CD4-positive, alpha-beta memory T cell (primary cell): ENCODE measurements around the gene BMP2K. TPM values are rescaled to one million over a fixed set of nuclear protein-coding genes. Genes with fewer than 3 reads are reported as not detected.

Source experiments
- CTCF ChIA-PET: fragments of 350-600 bp; sonication (Branson Sonifier 250); formaldehyde crosslinking; loops from one replicate; lab custom pipeline; 2021; ENCODE audit warnings: inconsistent platforms; ENCODE audit not compliant: partially characterized antibody; lab: Charles Lee
- POLR2A ChIA-PET: fragments of 350-600 bp; sonication (Branson Sonifier 250); formaldehyde crosslinking; loops from one replicate; lab custom pipeline; 2021; ENCODE audit not compliant: partially characterized antibody; lab: Charles Lee
- DNase-seq, 5 donors: peaks; one replicate each; pipeline versions ENCODE4 v3.0.0 to v3.0.0-alpha.2; 2020 to 2022; ENCODE audit warnings: mixed read lengths in 1 of 5
- H3K27ac ChIP-seq: one replicate; pipeline ENCODE4 v1.7.0; 2013; ENCODE audit warnings: low read depth, low read length
- H3K27me3 ChIP-seq: 2 replicates; pipeline ENCODE4 v1.7.0; 2013; ENCODE audit warnings: mild to moderate bottlenecking, low read length, moderate library complexity; ENCODE audit not compliant: insufficient read depth
- H3K36me3 ChIP-seq: 2 replicates; pipeline ENCODE4 v1.7.0; 2013; ENCODE audit warnings: mild to moderate bottlenecking, low read length, moderate library complexity; ENCODE audit not compliant: insufficient read depth
- H3K4me1 ChIP-seq: 2 replicates; pipeline ENCODE4 v1.7.0; 2013; ENCODE audit warnings: mild to moderate bottlenecking, low read length, moderate library complexity; ENCODE audit not compliant: insufficient read depth
- H3K4me3 ChIP-seq, 2 donors: one replicate each; pipeline ENCODE4 v1.7.0; 2013; ENCODE audit warnings: low read length in 2 of 2, mild to moderate bottlenecking in 1 of 2
- H3K9me3 ChIP-seq, 2 donors: one replicate each; pipeline ENCODE4 v1.7.0; 2013; ENCODE audit warnings: low read length in 2 of 2, control low read depth in 1 of 2; ENCODE audit not compliant: control insufficient read depth in 1 of 2
- H3K27ac Mint-ChIP-seq, 7 donors: one replicate each; pipeline ENCODE4 v1.8.0; 2020 to 2021; ENCODE audit warnings: mixed read lengths in 7 of 7, mild to moderate bottlenecking in 6 of 7, inconsistent platforms in 3 of 7, moderate library complexity in 3 of 7
- H3K27me3 Mint-ChIP-seq, 2 donors: one replicate each; pipeline ENCODE4 v1.8.0; 2020 to 2021; ENCODE audit warnings: mixed read lengths in 2 of 2
- H3K36me3 Mint-ChIP-seq, 2 donors: one replicate each; pipeline ENCODE4 v1.8.0; 2020 to 2021; ENCODE audit warnings: mixed read lengths in 2 of 2, inconsistent platforms in 1 of 2, mild to moderate bottlenecking in 1 of 2
- H3K4me1 Mint-ChIP-seq, 4 donors: one replicate each; pipeline ENCODE4 v1.8.0; 2020 to 2021; ENCODE audit warnings: mixed read lengths in 4 of 4, mild to moderate bottlenecking in 1 of 4
- H3K4me3 Mint-ChIP-seq, 8 donors: one replicate each; pipeline ENCODE4 v1.8.0; 2020 to 2021; ENCODE audit warnings: mixed read lengths in 8 of 8, mild to moderate bottlenecking in 7 of 8, moderate library complexity in 6 of 8, inconsistent platforms in 3 of 8
- H3K9me3 Mint-ChIP-seq, 8 donors: one replicate each; pipeline ENCODE4 v1.8.0; 2020 to 2021; ENCODE audit warnings: mixed read lengths in 8 of 8, mild to moderate bottlenecking in 5 of 8, inconsistent platforms in 3 of 8, moderate library complexity in 1 of 8
- intact Hi-C: fragments of 100-400 bp; cut with micrococcal nuclease; formaldehyde crosslinking; loops from one replicate; pipeline ENCODE4 v1.15.1; 2023
- polyA plus RNA-seq, 2 donors: library from polyadenylated mRNA; unstranded; fragments of 300-500 nt; fragmentation: Illumina TruSeq; gene quantifications; one replicate each; pipeline ENCODE4 v1.2.3, GENCODE V29; 2021
- total RNA-seq, 2 experiments: library from RNA; stranded (reverse); gene quantifications; one replicate each; pipeline ENCODE4 v1.2.3, GENCODE V29; 2021

The BMP2K gene
- total RNA-seq (1 to 10 TPM; 9.6 to 9.9 TPM), polyA plus RNA-seq (1 to 10 TPM; 1.8 to 2.0 TPM)

DNA sequence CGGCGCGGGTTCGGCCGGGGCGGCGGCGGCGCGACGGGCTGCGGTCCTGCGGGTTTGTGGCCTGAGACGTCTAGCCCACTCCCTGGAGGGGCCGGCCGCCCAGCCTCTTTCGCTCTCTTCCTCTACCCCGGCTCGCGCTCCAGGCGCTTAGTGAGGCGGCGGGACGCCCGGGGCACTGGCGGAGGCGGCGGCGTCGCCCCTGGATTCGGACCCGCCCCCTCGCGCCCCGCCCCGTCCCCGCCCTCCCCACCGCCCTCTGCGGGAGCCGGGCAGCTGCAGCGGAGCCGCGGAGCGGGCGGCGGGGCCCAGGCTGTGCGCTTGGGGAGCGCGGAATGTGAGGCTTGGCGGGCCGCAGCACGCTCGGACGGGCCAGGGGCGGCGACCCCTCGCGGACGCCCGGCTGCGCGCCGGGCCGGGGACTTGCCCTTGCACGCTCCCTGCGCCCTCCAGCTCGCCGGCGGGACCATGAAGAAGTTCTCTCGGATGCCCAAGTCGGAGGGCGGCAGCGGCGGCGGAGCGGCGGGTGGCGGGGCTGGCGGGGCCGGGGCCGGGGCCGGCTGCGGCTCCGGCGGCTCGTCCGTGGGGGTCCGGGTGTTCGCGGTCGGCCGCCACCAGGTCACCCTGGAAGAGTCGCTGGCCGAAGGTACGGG, at the start of gene BMP2K:
Gene BMP2K (plus strand): TSS at position 272 of the 650 bp plus-strand sequence. CDS start 194 bp downstream, at position 466.
- intact Hi-C loops: loop anchor here (5.0 to 10.0 kb wide), 7 partner anchors 71 to 1701 kb away; partner anchors contain the start of genes CCNG2, CCNI and MRPL1
- peak within 1 kb of the TSS; percentile 77 for H3K27ac ChIP-seq
- DNase-seq: peak; percentile 77 to 87 (median 84)
- H3K36me3 Mint-ChIP-seq: peaks cover 0 to 11% of the 10 kb centered on the region in 2 donors
- H3K4me3 Mint-ChIP-seq: peak within 1 kb of the TSS; percentile 93 to 97 (median 96)
- peaks cover 13% of the 10 kb centered on the region for H3K4me1 ChIP-seq
- H3K9me3 ChIP-seq: no peaks in the 10 kb centered on the region
- H3K4me3 ChIP-seq: peak within 1 kb of the TSS; percentile 79 to 91
- no peaks in the 10 kb centered on the region for H3K9me3 Mint-ChIP-seq
- no peaks in the 10 kb centered on the region for H3K27me3 ChIP-seq
- ChIA-PET POLR2A (interaction anchor here (0.9 to 1.2 kb wide), 3 partner anchors 10 to 1427 kb away, joined by 3 read pairs; partner anchors contain the start of gene PAQR3), CTCF (interaction anchor here (1.0 to 2.5 kb wide), 5 partner anchors 13 to 133 kb away, joined by 3 to 6 read pairs (median 3); no protein-coding TSS in a partner anchor)
- H3K27me3 Mint-ChIP-seq: no peaks in the 10 kb centered on the region
- H3K27ac Mint-ChIP-seq: peak within 1 kb of the TSS; percentile 92 to 98 (median 96)
- H3K36me3 ChIP-seq: no peaks in the 10 kb centered on the region
- peaks cover 12 to 22% (median 15%) of the 10 kb centered on the region in 4 donors for H3K4me1 Mint-ChIP-seq

DNA sequence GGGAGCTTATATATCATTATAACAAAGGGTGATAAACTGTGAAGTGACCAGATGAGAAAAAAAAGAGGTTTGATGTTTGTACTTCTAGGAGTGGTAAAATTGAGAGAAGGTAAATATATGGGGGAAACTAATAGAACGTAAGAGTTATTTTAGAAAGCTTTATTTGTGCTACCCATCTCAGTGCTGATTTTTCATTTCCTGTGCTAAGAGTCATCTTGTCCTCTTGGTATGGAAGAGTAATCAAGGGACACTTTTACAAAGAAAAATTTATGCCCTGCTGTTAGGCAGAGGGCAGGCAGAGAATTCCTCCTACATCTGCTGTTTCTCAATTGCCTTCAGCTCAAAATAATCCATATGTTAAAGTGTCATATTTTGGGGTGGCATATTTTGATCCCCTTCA, 49.6 kb upstream of the BMP2K start:
- H3K4me3 ChIP-seq: no peak overlapping the region
- H3K9me3 ChIP-seq: no peaks in the 10 kb centered on the region
- no peaks in the 10 kb centered on the region for H3K36me3 ChIP-seq
- Mint-ChIP-seq H3K4me1 (peaks cover 0 to 5% (median 3%) of the 10 kb centered on the region in 4 donors), H3K27ac (peak overlapping the region in 1 of 7 donors; percentile 3), H3K4me3 (no peak overlapping the region), H3K27me3 (no peaks in the 10 kb centered on the region), H3K9me3 (no peaks in the 10 kb centered on the region), H3K36me3 (no peaks in the 10 kb centered on the region)
- CTCF ChIA-PET: interaction anchor here (1.1 to 1.2 kb wide), 2 partner anchors 10 to 16 kb away, joined by 3 to 6 read pairs; no protein-coding TSS in a partner anchor
- H3K27ac ChIP-seq: no peak overlapping the region
- peaks cover under 1% of the 10 kb centered on the region for H3K4me1 ChIP-seq
- intact Hi-C loops: no loop called here
- H3K27me3 ChIP-seq: no peaks in the 10 kb centered on the region
- POLR2A ChIA-PET: no interaction called here
- DNase-seq: no peak

DNA sequence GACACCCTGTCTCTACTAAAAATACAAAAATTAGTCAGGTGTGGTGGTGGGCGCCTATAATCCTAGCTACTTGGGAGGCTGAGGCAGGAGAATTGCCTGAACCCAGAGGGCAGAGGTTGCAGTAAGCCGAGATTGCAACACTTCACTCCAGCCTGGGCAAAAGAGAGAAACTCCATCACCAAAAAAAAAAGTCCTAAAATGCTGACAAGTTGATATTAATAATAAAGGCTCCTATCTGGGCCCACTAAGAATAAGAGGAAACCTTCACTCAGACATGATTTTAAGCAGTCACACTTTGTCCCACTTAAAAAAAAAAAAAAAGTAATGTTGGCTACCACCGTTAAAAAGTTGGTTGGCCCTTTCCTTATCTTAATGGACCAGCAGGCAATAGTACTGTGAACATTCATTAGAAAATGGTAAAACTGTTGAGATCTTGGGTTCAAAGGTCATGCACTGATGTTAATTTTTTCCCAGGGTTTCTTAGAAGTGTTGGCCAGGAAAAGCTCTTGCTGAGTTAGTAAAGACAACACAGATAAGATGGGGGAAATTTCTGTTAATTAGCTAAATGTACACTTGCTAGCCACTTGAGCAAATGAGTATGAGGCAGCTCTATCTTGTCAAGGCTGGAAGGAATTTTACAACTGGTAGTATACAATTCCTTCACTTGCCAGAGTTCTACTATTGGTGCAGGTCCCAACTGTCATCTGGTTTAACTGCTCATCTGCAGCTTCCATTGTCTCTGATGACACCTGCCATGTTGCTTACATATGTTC, 43.6 kb upstream of the BMP2K start:
- H3K36me3 Mint-ChIP-seq: no peaks in the 10 kb centered on the region
- peaks cover 0 to 3% (median 0%) of the 10 kb centered on the region in 4 donors for H3K4me1 Mint-ChIP-seq
- Histone ChIP-seq H3K9me3 (no peaks in the 10 kb centered on the region), H3K4me1 (no peaks in the 10 kb centered on the region), H3K27ac (no peak overlapping the region), H3K27me3 (no peaks in the 10 kb centered on the region), H3K36me3 (no peaks in the 10 kb centered on the region), H3K4me3 (no peak overlapping the region)
- H3K9me3 Mint-ChIP-seq: no peaks in the 10 kb centered on the region
- CTCF ChIA-PET: no interaction called here
- no peak for DNase-seq
- no peak overlapping the region for H3K4me3 Mint-ChIP-seq
- H3K27ac Mint-ChIP-seq: no peak overlapping the region
- intact Hi-C loops: no loop called here
- H3K27me3 Mint-ChIP-seq: no peaks in the 10 kb centered on the region
- POLR2A ChIA-PET: no interaction called here

DNA sequence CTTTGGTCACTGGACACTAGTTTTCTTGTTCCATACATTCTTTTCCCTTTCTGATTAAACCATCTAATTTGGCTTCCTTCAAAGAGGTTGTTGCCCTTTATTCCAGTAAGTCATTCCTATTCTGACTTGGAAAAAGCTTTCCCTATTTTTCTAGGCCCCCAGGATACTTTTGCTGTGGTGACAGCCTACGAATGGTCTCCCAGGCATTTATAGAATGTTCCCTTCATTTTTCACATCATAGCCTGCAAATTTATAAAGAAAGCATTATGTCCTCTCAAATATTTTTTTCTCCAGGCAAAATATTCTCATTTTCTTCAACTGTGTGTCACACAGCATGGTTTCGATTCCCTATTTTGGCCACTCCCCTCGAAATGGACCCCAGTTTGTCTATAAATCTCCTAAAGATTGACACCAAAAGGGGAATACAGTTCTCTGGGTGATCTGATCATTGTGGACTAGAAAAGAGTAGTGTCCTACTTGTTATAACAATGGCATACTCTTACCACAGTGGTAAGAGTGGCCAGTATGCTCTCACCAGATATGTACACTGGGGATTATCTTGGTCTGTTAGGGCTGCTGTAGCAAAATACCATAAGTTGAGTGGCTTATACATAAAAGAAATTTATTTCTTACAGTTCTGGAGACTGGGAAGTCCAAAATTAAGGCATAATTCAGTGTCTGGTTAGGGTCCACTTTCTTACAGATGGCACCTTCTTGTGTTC, 41.5 kb upstream of the BMP2K start:
- DNase-seq: no peak
- ChIA-PET CTCF (no interaction called here), POLR2A (no interaction called here)
- H3K27ac Mint-ChIP-seq: no peak overlapping the region
- no peaks in the 10 kb centered on the region for H3K9me3 Mint-ChIP-seq
- no peak overlapping the region for H3K4me3 ChIP-seq
- no peaks in the 10 kb centered on the region for H3K9me3 ChIP-seq
- H3K27me3 ChIP-seq: no peaks in the 10 kb centered on the region
- peaks cover 0 to 3% (median 0%) of the 10 kb centered on the region in 4 donors for H3K4me1 Mint-ChIP-seq
- H3K27ac ChIP-seq: no peak overlapping the region
- intact Hi-C loops: no loop called here
- no peaks in the 10 kb centered on the region for H3K36me3 ChIP-seq
- H3K4me1 ChIP-seq: no peaks in the 10 kb centered on the region
- H3K27me3 Mint-ChIP-seq: no peaks in the 10 kb centered on the region
- no peaks in the 10 kb centered on the region for H3K36me3 Mint-ChIP-seq
- H3K4me3 Mint-ChIP-seq: no peak overlapping the region

DNA sequence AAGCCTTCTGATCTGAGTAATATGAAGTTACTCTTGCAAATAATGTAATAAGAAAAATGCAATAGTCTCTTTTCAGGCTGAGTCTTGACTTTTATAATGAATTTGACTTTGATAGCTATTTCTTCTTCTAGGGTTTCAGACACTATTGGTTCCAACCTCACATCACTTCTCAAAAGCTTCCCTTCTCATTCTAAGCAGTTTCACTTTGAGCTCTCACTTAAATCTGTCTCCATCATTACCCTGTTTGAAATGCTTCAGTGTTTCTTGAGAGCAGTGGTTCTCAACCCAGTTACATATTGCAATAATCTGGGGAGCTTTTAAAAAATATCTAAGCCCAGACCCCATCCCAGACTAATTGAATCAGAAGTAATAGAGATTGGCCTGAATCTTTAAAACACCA, 40.5 kb upstream of the BMP2K start:
- H3K36me3 Mint-ChIP-seq: no peaks in the 10 kb centered on the region
- H3K4me1 Mint-ChIP-seq: peaks cover 0 to 3% (median 0%) of the 10 kb centered on the region in 4 donors
- H3K9me3 Mint-ChIP-seq: no peaks in the 10 kb centered on the region
- H3K27me3 Mint-ChIP-seq: no peaks in the 10 kb centered on the region
- Histone ChIP-seq H3K9me3 (no peaks in the 10 kb centered on the region), H3K4me3 (no peak overlapping the region), H3K4me1 (no peaks in the 10 kb centered on the region), H3K27ac (no peak overlapping the region), H3K36me3 (no peaks in the 10 kb centered on the region), H3K27me3 (no peaks in the 10 kb centered on the region)
- CTCF ChIA-PET: interaction anchor here (1.0 kb wide), 1 partner anchor 9 kb away, joined by 3 read pairs; no protein-coding TSS in a partner anchor
- intact Hi-C loops: no loop called here
- POLR2A ChIA-PET: no interaction called here
- H3K4me3 Mint-ChIP-seq: no peak overlapping the region
- peak overlapping the region in 1 of 7 donors; percentile 5 for H3K27ac Mint-ChIP-seq
- DNase-seq: no peak

DNA sequence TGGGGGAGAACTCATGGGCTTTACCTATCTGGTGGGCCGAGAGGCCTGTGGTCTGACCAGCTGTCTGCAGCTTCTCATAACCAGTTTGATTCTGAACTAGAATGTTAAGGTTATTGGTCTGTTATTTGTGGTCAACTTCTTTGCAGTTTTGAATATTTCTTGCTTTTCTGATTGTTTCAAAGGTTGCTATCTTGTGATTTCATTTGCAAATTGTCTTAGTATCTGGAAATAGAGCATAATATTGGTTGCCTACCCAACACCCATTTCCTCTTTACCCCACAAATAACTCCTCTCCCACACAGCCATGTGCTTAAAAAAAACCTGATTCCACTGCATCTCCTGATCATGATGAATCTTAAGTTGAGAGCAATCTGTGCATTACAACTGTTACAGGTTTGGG, 39.1 kb upstream of the BMP2K start:
- no peak for DNase-seq
- CTCF ChIA-PET: interaction anchor here (1.7 kb wide), 1 partner anchor 10 kb away, joined by 6 read pairs; no protein-coding TSS in a partner anchor
- peak overlapping the region in 1 of 7 donors; percentile 5 for H3K27ac Mint-ChIP-seq
- Histone ChIP-seq H3K27me3 (no peaks in the 10 kb centered on the region), H3K9me3 (no peaks in the 10 kb centered on the region), H3K4me3 (no peak overlapping the region), H3K36me3 (no peaks in the 10 kb centered on the region), H3K4me1 (no peaks in the 10 kb centered on the region), H3K27ac (no peak overlapping the region)
- no peak overlapping the region for H3K4me3 Mint-ChIP-seq
- no peaks in the 10 kb centered on the region for H3K36me3 Mint-ChIP-seq
- peaks cover 0 to 3% (median 0%) of the 10 kb centered on the region in 4 donors for H3K4me1 Mint-ChIP-seq
- intact Hi-C loops: no loop called here
- POLR2A ChIA-PET: no interaction called here
- H3K27me3 Mint-ChIP-seq: no peaks in the 10 kb centered on the region
- H3K9me3 Mint-ChIP-seq: no peaks in the 10 kb centered on the region
